AG10803 (cell line): ENCODE measurements around the gene STX4.
"Not testable (repeated sequence)": the region's sequence is repeated elsewhere in the genome, so short reads cannot be mapped to it uniquely, and the experiment has no call there.

Source experiments
- DNase-seq: peaks from one replicate; pipeline ENCODE4 v3.0.0; 2010; ENCODE audit warnings: low read depth
- H3K4me3 ChIP-seq: 2 replicates; pipeline ENCODE4 v1.5.1; 2011; ENCODE audit warnings: mild to moderate bottlenecking, low read length, control low read depth
- TF ChIP-seq, protein P1 (sequence below): conservative IDR thresholded peaks from 2 replicates; pipeline ENCODE4 v1.5.1; 2011; ENCODE audit warnings: mild to moderate bottlenecking, low read length, control low read depth, inconsistent platforms

The STX4 gene

GRCh38 chr16:31016018-31016417 lies 17.3 kb upstream of the STX4 start:
- TF ChIP-seq, protein P1, sequence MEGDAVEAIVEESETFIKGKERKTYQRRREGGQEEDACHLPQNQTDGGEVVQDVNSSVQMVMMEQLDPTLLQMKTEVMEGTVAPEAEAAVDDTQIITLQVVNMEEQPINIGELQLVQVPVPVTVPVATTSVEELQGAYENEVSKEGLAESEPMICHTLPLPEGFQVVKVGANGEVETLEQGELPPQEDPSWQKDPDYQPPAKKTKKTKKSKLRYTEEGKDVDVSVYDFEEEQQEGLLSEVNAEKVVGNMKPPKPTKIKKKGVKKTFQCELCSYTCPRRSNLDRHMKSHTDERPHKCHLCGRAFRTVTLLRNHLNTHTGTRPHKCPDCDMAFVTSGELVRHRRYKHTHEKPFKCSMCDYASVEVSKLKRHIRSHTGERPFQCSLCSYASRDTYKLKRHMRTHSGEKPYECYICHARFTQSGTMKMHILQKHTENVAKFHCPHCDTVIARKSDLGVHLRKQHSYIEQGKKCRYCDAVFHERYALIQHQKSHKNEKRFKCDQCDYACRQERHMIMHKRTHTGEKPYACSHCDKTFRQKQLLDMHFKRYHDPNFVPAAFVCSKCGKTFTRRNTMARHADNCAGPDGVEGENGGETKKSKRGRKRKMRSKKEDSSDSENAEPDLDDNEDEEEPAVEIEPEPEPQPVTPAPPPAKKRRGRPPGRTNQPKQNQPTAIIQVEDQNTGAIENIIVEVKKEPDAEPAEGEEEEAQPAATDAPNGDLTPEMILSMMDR: no peak
- DNase-seq: no peak
- H3K4me3 ChIP-seq: no peak overlapping the region

GRCh38 chr16:31017756-31018155 lies 15.6 kb upstream of the STX4 start:
- not testable (repeated sequence) for DNase-seq, H3K4me3 ChIP-seq

DNA sequence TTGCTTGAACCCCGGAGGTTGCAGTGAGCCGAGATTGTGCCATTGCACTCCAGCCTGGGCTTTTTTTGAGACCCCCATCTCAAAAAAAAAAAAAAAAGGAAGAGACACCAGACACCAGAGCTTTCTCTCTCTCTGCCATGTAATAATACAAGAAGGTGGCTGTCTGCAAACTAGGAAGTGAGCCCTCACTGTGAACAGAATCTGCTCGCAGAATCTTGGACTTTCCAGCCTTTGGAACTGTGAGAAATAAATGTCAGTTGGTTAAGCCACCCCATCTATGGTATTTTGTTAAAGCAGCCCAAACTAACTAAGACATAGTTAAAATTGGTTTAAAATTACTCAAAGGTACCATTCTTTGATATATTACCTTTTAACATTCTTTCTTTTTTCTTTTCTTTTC lies 12.8 kb upstream of the STX4 start:
- no peak for DNase-seq
- H3K4me3 ChIP-seq: no peak overlapping the region
- TF ChIP-seq, protein P1: no peak

GRCh38 chr16:31022544-31023251 lies 10.7 kb upstream of the STX4 start:
- H3K4me3 ChIP-seq: no peak overlapping the region
- TF ChIP-seq, protein P1: no peak
- DNase-seq: no peak

DNA sequence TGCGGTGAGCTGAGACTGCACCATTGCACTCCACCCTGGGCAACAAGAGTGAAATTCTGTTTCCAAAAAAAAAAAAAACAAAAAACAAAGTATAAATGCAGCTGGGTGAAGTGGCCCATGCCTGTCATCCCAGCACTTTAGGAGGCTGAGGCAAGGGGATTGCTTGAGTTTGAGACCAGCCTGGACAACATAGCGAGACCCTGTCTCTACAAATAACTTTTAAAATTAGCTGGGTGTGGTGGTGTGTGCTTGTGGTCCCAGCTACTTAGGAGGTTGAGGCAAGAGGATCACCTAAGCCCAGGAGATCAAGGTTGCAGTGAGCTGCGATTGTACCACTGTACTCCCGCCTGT lies 10.1 kb upstream of the STX4 start:
- TF ChIP-seq, protein P1: no peak
- H3K4me3 ChIP-seq: no peak overlapping the region
- no peak for DNase-seq

DNA sequence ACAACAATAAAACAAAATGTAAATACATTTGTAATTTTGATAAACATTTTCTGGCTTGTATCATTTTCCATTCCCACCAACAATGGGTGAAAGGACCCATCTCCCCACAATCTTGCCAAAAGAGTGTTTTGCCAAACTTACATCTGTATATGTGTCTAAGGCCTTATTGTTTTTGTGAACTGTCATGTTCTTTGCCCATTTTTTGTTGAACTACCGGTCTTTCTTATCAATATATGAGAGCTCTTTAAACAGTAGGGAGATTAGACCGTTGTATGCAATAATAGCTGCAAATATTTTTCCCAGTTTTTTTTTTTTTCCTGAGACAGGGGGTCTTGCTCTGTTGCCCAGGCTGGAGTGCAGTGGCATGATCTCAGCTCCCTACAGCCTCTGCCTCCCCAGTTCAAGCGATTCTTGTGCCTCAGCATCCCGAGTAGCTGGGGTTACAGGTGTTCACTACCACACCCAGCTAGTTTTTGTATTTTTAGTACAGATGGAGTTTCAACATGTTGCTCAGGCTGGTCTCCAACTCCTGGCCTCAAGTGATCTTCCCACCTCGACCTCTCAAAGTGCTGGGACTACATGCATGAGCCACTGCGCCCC lies 9.6 kb upstream of the STX4 start:
- TF ChIP-seq, protein P1: no peak
- no peak for DNase-seq
- no peak overlapping the region for H3K4me3 ChIP-seq

GRCh38 chr16:31025339-31025738 lies 8.0 kb upstream of the STX4 start:
- no peak for DNase-seq
- TF ChIP-seq, protein P1: no peak
- no peak overlapping the region for H3K4me3 ChIP-seq

GRCh38 chr16:31029272-31029671 lies 4.1 kb upstream of the STX4 start:
- H3K4me3 ChIP-seq: no peak overlapping the region
- TF ChIP-seq, protein P1: no peak
- DNase-seq: no peak
